OCI-LY1 (cell line): ENCODE data around the gene MROH9.
"Not testable (repeated sequence)": the region's sequence is repeated elsewhere in the genome, so short reads cannot be mapped to it uniquely, and the experiment has no call there.

ENCODE experiments used
- EZH2 ChIP-seq: fragments of 200-600 bp; sonication (generic), shearing (Covaris generic); IDR thresholded peaks from 2 replicates; pipeline ENCODE4 v1.8.0; 2017; ENCODE audit warnings: borderline replicate concordance, mixed run types, mild to moderate bottlenecking, antibody characterized with exemption, low read length, moderate library complexity, mixed read lengths
- TF ChIP-seq, protein P1 (sequence below): fragments of 200-600 bp; sonication (generic), shearing (Covaris generic); IDR thresholded peaks from 2 replicates; pipeline ENCODE4 v1.5.1; 2017; ENCODE audit warnings: mild to moderate bottlenecking, antibody characterized with exemption, low read length, moderate library complexity, mixed read lengths

DNA sequence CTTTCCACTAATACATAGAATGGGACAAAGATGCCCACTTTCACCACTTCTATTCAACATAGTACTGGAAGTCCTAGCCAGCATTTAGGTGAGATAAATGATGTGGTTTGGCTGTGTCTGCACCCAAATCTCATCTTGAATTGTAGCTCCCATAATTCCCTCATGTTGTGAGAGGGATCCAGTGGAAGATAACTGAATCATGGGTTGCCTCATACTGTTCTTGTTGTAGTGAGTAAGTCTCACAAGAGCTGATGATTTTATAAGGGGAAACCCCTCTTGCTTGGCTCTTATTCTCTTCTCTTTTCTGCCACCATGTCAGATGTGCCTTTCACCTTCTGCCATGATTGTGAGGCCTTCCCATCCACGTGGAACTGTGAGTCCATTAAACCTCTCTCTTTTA, 10.7 kb upstream of the MROH9 start:
- TF ChIP-seq EZH2 = not testable (repeated sequence)
- TF ChIP-seq, protein P1, sequence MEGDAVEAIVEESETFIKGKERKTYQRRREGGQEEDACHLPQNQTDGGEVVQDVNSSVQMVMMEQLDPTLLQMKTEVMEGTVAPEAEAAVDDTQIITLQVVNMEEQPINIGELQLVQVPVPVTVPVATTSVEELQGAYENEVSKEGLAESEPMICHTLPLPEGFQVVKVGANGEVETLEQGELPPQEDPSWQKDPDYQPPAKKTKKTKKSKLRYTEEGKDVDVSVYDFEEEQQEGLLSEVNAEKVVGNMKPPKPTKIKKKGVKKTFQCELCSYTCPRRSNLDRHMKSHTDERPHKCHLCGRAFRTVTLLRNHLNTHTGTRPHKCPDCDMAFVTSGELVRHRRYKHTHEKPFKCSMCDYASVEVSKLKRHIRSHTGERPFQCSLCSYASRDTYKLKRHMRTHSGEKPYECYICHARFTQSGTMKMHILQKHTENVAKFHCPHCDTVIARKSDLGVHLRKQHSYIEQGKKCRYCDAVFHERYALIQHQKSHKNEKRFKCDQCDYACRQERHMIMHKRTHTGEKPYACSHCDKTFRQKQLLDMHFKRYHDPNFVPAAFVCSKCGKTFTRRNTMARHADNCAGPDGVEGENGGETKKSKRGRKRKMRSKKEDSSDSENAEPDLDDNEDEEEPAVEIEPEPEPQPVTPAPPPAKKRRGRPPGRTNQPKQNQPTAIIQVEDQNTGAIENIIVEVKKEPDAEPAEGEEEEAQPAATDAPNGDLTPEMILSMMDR = not testable (repeated sequence)
